Activated CD8-positive, alpha-beta T cell treated with anti-CD3 and anti-CD28 coated beads for 36 hours (primary cell): ENCODE measurements around the gene CCL15. TPM values are rescaled to one million over a fixed set of nuclear protein-coding genes. Genes with fewer than 3 reads are reported as not detected.
"Not testable (repeated sequence)": the region's sequence is repeated elsewhere in the genome, so short reads cannot be mapped to it uniquely, and the experiment has no call there.

Source experiments
- ATAC-seq: fragments of 200-7000 bp; cut with Tn5 transposase; one replicate; pipeline ENCODE4 v1.10.0; 2021; ENCODE audit warnings: mild to moderate bottlenecking, moderate library complexity
- CTCF ChIA-PET: fragments of 350-600 bp; sonication (Branson Sonifier 250); formaldehyde crosslinking; loops from one replicate; lab custom pipeline; 2021; ENCODE audit warnings: antibody characterized with exemption; lab: Charles Lee
- POLR2A ChIA-PET: fragments of 350-600 bp; sonication (Branson Sonifier 250); formaldehyde crosslinking; loops from one replicate; lab custom pipeline; 2021; ENCODE audit warnings: antibody characterized with exemption; lab: Charles Lee
- DNase-seq: peaks from one replicate; pipeline ENCODE4 v3.0.0-alpha.2; 2020
- H3K27ac Mint-ChIP-seq: one replicate; pipeline ENCODE4 v1.8.0; 2021; ENCODE audit warnings: mild to moderate bottlenecking, mixed read lengths
- H3K27me3 Mint-ChIP-seq: one replicate; pipeline ENCODE4 v1.8.0; 2021; ENCODE audit warnings: mixed read lengths
- H3K36me3 Mint-ChIP-seq: one replicate; pipeline ENCODE4 v1.8.0; 2021; ENCODE audit warnings: low read depth, mixed read lengths
- H3K4me1 Mint-ChIP-seq: one replicate; pipeline ENCODE4 v1.8.0; 2021; ENCODE audit warnings: low read depth, mixed read lengths
- H3K4me3 Mint-ChIP-seq: one replicate; pipeline ENCODE4 v1.8.0; 2021; ENCODE audit warnings: mild to moderate bottlenecking, moderate library complexity, mixed read lengths
- H3K9me3 Mint-ChIP-seq: one replicate; pipeline ENCODE4 v1.8.0; 2021; ENCODE audit warnings: mixed read lengths
- CTCF ChIP-seq: fragments of 200-600 bp; IDR thresholded peaks from one replicate; pipeline ENCODE4 v1.8.0; 2022; ENCODE audit warnings: antibody characterized with exemption, mild to moderate bottlenecking
- intact Hi-C: fragments of 100-400 bp; cut with micrococcal nuclease; formaldehyde crosslinking; loops from one replicate; pipeline ENCODE4 v1.10.0; 2022
- total RNA-seq, 2 experiments: library from RNA; stranded (reverse); gene quantifications; one replicate each; pipeline ENCODE4 v1.2.3, GENCODE V29; 2021

The CCL15 gene
- total RNA-seq, 2 experiments from 2014 or later = not detected

GRCh38 chr17:35998018-35998545 lies 3.3 kb downstream of the CCL15 start:
- ATAC-seq = no peak
- H3K4me1 Mint-ChIP-seq = no peaks in the 10 kb centered on the region
- peaks cover 10% of the 10 kb centered on the region for H3K27me3 Mint-ChIP-seq
- H3K36me3 Mint-ChIP-seq = no peaks in the 10 kb centered on the region
- DNase-seq = no peak
- CTCF ChIA-PET = interaction anchor here (1.3 kb wide), 1 partner anchor 22 kb away, joined by 5 read pairs; no protein-coding TSS in a partner anchor
- intact Hi-C loops = no loop called here
- no peak overlapping the region for H3K27ac Mint-ChIP-seq
- H3K4me3 Mint-ChIP-seq = no peak overlapping the region
- no peak for TF ChIP-seq CTCF
- H3K9me3 Mint-ChIP-seq = no peaks in the 10 kb centered on the region
- POLR2A ChIA-PET = no interaction called here

GRCh38 chr17:35995346-35995745 lies 6.0 kb downstream of the CCL15 start:
- H3K9me3 Mint-ChIP-seq, H3K4me3 Mint-ChIP-seq, DNase-seq, H3K27ac Mint-ChIP-seq, H3K36me3 Mint-ChIP-seq, ATAC-seq, intact Hi-C loops, H3K4me1 Mint-ChIP-seq: not testable (repeated sequence)
- ChIA-PET POLR2A (interaction anchor here (1.1 kb wide), 1 partner anchor 13 kb away, joined by 3 read pairs; no protein-coding TSS in a partner anchor), CTCF (interaction anchor here (1.4 to 1.7 kb wide), 4 partner anchors 14 to 77 kb away, joined by 3 to 6 read pairs (median 4); no protein-coding TSS in a partner anchor)
- H3K27me3 Mint-ChIP-seq = peaks cover 16% of the 10 kb centered on the region

GRCh38 chr17:35991075-35991474 lies 10.3 kb downstream of the CCL15 start:
- Mint-ChIP-seq H3K9me3 (peaks cover 10% of the 10 kb centered on the region), H3K27ac (no peak overlapping the region), H3K4me1 (no peaks in the 10 kb centered on the region), H3K4me3 (no peak overlapping the region), H3K27me3 (peaks cover 16% of the 10 kb centered on the region), H3K36me3 (no peaks in the 10 kb centered on the region)
- ChIA-PET CTCF (interaction anchor here (0.9 to 3.4 kb wide), 4 partner anchors 15 to 158 kb away, joined by 3 to 14 read pairs (median 6); no protein-coding TSS in a partner anchor), POLR2A (no interaction called here)
- no peak for TF ChIP-seq CTCF
- DNase-seq (no peak), ATAC-seq (no peak)
- intact Hi-C loops = no loop called here

- DNase-seq = no peak
- intact Hi-C loops = no loop called here
- Mint-ChIP-seq H3K27ac (no peak overlapping the region), H3K27me3 (peaks cover 6% of the 10 kb centered on the region), H3K4me3 (no peak overlapping the region), H3K9me3 (peaks cover 10% of the 10 kb centered on the region), H3K4me1 (no peaks in the 10 kb centered on the region), H3K36me3 (no peaks in the 10 kb centered on the region)
- ChIA-PET POLR2A (no interaction called here), CTCF (interaction anchor here (1.3 to 1.4 kb wide), 2 partner anchors 12 to 84 kb away, joined by 3 to 4 read pairs; no protein-coding TSS in a partner anchor)
- no peak for TF ChIP-seq CTCF
- no peak for ATAC-seq
Measured at GRCh38 chr17:35988164-35988563, 13.2 kb downstream of the CCL15 start.

- intact Hi-C loops = no loop called here
- ATAC-seq = no peak
- H3K4me3 Mint-ChIP-seq = no peak within 1 kb of the TSS
- POLR2A ChIA-PET = interaction anchor here (1.0 to 1.3 kb wide), 2 partner anchors 9 to 10 kb away, joined by 3 to 4 read pairs; no protein-coding TSS in a partner anchor
- no peak for DNase-seq
- H3K36me3 Mint-ChIP-seq = no peaks in the 10 kb centered on the region
- H3K4me1 Mint-ChIP-seq = no peaks in the 10 kb centered on the region
- no peak within 1 kb of the TSS for H3K27ac Mint-ChIP-seq
- no peak for TF ChIP-seq CTCF
- H3K27me3 Mint-ChIP-seq = no peaks in the 10 kb centered on the region
- CTCF ChIA-PET = interaction anchor here (0.6 to 1.8 kb wide), 4 partner anchors 10 to 86 kb away, joined by 3 to 5 read pairs (median 4); no protein-coding TSS in a partner anchor
- H3K9me3 Mint-ChIP-seq = peaks cover 10% of the 10 kb centered on the region
Measured at GRCh38 chr17:35986643-35987042, 14.7 kb downstream of the CCL15 start, which contains the start of gene CCL14. CCL14 (minus strand) TSS chr17:35986729; CDS start chr17:35986649, 80 bp downstream.
